Naive thymus-derived CD4-positive, alpha-beta T cell (primary cell): ENCODE measurements around the gene TMEM18. TPM values are rescaled to one million over a fixed set of nuclear protein-coding genes. Genes with fewer than 3 reads are reported as not detected.
A peak's percentile ranks its signal among the peaks of the same experiment; 100 is the strongest.

Source experiments
- ATAC-seq: fragments of 150-1000 bp; cut with Tn5 transposase; 2 replicates; pipeline ENCODE4 v1.10.0; 2021; ENCODE audit warnings: mild to moderate bottlenecking, moderate library complexity
- CTCF ChIA-PET: fragments of 350-600 bp; sonication (Branson Sonifier 250); formaldehyde crosslinking; loops from one replicate; lab custom pipeline; 2021; ENCODE audit warnings: antibody characterized with exemption; lab: Charles Lee
- POLR2A ChIA-PET: fragments of 350-600 bp; sonication (Branson Sonifier 250); formaldehyde crosslinking; loops from one replicate; lab custom pipeline; 2021; ENCODE audit warnings: antibody characterized with exemption, inconsistent platforms; lab: Charles Lee
- DNase-seq, 9 donors: peaks; one replicate each; pipeline versions ENCODE4 v3.0.0 to v3.0.0-alpha.2; 2020 to 2022; ENCODE audit warnings: mixed read lengths in 1 of 9
- H3K27ac ChIP-seq: one replicate; pipeline ENCODE4 v1.7.0; 2013; ENCODE audit warnings: mild to moderate bottlenecking, low read depth, low read length, moderate library complexity
- H3K27me3 ChIP-seq, 2 donors: one replicate each; pipeline ENCODE4 v1.7.0; 2013; ENCODE audit warnings: low read length in 2 of 2, mild to moderate bottlenecking in 2 of 2, moderate library complexity in 2 of 2; ENCODE audit not compliant: control insufficient read depth in 2 of 2, insufficient read depth in 2 of 2
- H3K36me3 ChIP-seq, 3 experiments: 1 replicate in 2 of 3; 2 replicates in 1 of 3; pipeline ENCODE4 v1.7.0; 2013; ENCODE audit warnings: low read length in 3 of 3, mild to moderate bottlenecking in 3 of 3, moderate library complexity in 1 of 3; ENCODE audit not compliant: insufficient read depth in 3 of 3, control insufficient read depth in 2 of 3
- H3K4me1 ChIP-seq, 2 donors: one replicate each; pipeline ENCODE4 v1.7.0; 2013; ENCODE audit warnings: low read length in 2 of 2, mild to moderate bottlenecking in 2 of 2, moderate library complexity in 1 of 2; ENCODE audit not compliant: control insufficient read depth in 2 of 2, insufficient read depth in 2 of 2
- H3K4me3 ChIP-seq: 2 replicates; pipeline ENCODE4 v1.7.0; 2013; ENCODE audit warnings: mild to moderate bottlenecking, low read length
- H3K9me3 ChIP-seq, 3 experiments: 1 replicate in 2 of 3; 2 replicates in 1 of 3; pipeline ENCODE4 v1.7.0; 2013; ENCODE audit warnings: low read length in 3 of 3; ENCODE audit not compliant: control insufficient read depth in 2 of 3
- H3K27ac Mint-ChIP-seq, 9 donors: one replicate each; pipeline ENCODE4 v1.8.0; 2020 to 2022; ENCODE audit warnings: mixed read lengths in 9 of 9, mild to moderate bottlenecking in 8 of 9, moderate library complexity in 5 of 9, inconsistent platforms in 2 of 9
- H3K27me3 Mint-ChIP-seq, 5 donors: one replicate each; pipeline ENCODE4 v1.8.0; 2021 to 2022; ENCODE audit warnings: mixed read lengths in 5 of 5, mild to moderate bottlenecking in 1 of 5
- H3K36me3 Mint-ChIP-seq, 5 donors: one replicate each; pipeline ENCODE4 v1.8.0; 2020 to 2022; ENCODE audit warnings: mixed read lengths in 5 of 5, mild to moderate bottlenecking in 3 of 5, inconsistent platforms in 1 of 5
- H3K4me1 Mint-ChIP-seq, 7 donors: one replicate each; pipeline ENCODE4 v1.8.0; 2020 to 2022; ENCODE audit warnings: mixed read lengths in 7 of 7, mild to moderate bottlenecking in 3 of 7, inconsistent platforms in 1 of 7
- H3K4me3 Mint-ChIP-seq, 10 donors: one replicate each; pipeline ENCODE4 v1.8.0; 2020 to 2022; ENCODE audit warnings: mild to moderate bottlenecking in 10 of 10, mixed read lengths in 10 of 10, moderate library complexity in 6 of 10, inconsistent platforms in 2 of 10
- H3K9me3 Mint-ChIP-seq, 11 donors: one replicate each; pipeline ENCODE4 v1.8.0; 2020 to 2022; ENCODE audit warnings: mixed read lengths in 11 of 11, mild to moderate bottlenecking in 4 of 11, inconsistent platforms in 1 of 11, moderate library complexity in 1 of 11
- intact Hi-C, 2 donors: fragments of 100-400 bp; cut with micrococcal nuclease; formaldehyde crosslinking; loops; one replicate each; pipeline ENCODE4 v1.15.1; 2023
- polyA plus RNA-seq, 2 donors: library from polyadenylated mRNA; unstranded; fragments of 300-500 nt; fragmentation: Illumina TruSeq; gene quantifications; one replicate each; pipeline ENCODE4 v1.2.3, GENCODE V29; 2021
- total RNA-seq, 6 experiments: library from RNA in 5 of 6; stranded (reverse) in 5 of 6; gene quantifications; 1 replicate in 5 of 6; 2 replicates in 1 of 6; pipeline ENCODE4 v1.2.3 and lab custom pipeline; 2021 to 2026

Gene TMEM18
- total and polyA plus RNA-seq, 7 experiments from 2014 or later, result 23.3 to 39.8 (median 29.4) TPM

DNA sequence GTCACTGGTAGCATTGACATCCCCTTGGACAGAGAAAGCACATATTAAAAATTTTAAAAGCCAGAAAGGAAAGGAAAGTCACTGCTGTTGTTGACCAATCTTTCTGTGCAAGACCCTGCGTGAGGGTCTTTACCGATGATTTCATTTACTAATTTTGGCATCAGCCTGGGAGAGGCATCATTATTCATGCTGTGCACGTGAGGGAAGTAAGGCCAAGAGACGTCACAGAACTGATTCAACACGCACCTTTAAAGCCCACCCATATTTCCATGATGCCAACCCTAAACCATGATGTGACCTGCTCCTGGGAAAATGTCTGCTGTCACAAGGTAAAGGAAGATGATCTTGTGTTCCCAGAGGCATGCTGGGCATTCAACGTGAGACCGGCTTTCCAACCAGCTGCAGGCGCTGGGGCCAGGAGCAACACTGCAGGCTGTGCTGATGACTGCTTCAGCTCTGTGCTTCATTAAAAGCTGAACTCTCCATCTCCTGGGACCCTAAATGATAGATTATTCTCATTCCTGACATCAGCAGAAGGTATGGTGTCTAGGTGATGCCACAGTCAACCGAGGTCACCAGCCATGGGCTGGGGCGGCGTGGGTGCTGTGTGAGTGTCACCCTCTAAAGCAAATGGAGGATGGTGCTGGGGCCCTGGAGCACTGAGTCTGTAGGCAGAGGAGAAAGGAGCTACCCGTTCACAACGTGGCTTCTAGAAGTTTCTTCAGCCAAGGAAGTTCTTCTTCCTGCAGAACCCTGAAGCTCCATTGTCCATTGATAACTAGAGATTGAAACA lies 53.9 kb downstream of the TMEM18 start:
- Histone ChIP-seq H3K4me3 (no peak overlapping the region), H3K27me3 (no peaks in the 10 kb centered on the region), H3K36me3 (no peaks in the 10 kb centered on the region), H3K27ac (no peak overlapping the region), H3K9me3 (no peaks in the 10 kb centered on the region), H3K4me1 (no peaks in the 10 kb centered on the region)
- ATAC-seq (no peak), DNase-seq (peak in 1 of 9 donors; percentile 3)
- peaks cover 0 to 17% (median 3%) of the 10 kb centered on the region in 5 donors for H3K27me3 Mint-ChIP-seq
- CTCF ChIA-PET, result interaction anchor here (0.7 to 1.5 kb wide), 3 partner anchors 12 to 1939 kb away, joined by 3 to 4 read pairs (median 3); no protein-coding TSS in a partner anchor
- no peaks in the 10 kb centered on the region for H3K4me1 Mint-ChIP-seq
- intact Hi-C loops, result no loop called here
- no peak overlapping the region for H3K4me3 Mint-ChIP-seq
- H3K36me3 Mint-ChIP-seq, result no peaks in the 10 kb centered on the region
- POLR2A ChIA-PET, result interaction anchor here (0.5 kb wide), 1 partner anchor 11 kb away, joined by 3 read pairs; no protein-coding TSS in a partner anchor
- H3K9me3 Mint-ChIP-seq, result peaks cover 0 to 6% (median 0%) of the 10 kb centered on the region in 11 donors
- H3K27ac Mint-ChIP-seq, result no peak overlapping the region

DNA sequence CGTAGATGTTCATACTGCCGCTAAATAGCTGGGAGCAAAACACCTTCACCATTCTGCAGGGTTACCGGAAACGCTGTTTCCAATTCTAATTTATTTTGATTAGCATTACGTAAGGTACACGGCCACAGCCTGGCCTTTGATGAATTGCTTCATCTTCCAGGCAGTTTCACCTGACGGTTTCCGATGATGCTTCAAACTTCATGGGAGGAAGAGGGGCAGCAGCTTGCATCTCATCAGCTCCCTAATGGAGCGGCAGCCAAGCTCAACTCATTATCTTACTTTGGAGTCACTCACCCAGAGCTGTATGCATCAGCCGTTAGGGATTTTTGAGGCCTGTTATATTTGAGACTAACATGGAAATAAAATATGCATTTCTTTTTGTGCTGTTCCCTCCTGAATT lies 54.8 kb downstream of the TMEM18 start:
- Mint-ChIP-seq H3K27ac (no peak overlapping the region), H3K4me1 (no peaks in the 10 kb centered on the region), H3K9me3 (peaks cover 0 to 15% (median 10%) of the 10 kb centered on the region in 11 donors), H3K27me3 (peaks cover 0 to 8% (median 0%) of the 10 kb centered on the region in 5 donors), H3K4me3 (no peak overlapping the region), H3K36me3 (peaks cover 0 to 5% (median 0%) of the 10 kb centered on the region in 5 donors)
- H3K27me3 ChIP-seq, result no peaks in the 10 kb centered on the region
- DNase-seq, result peak in 1 of 9 donors; percentile 2
- no peak overlapping the region for H3K4me3 ChIP-seq
- no peak for ATAC-seq
- ChIA-PET POLR2A (no interaction called here), CTCF (interaction anchor here (1.3 kb wide), 1 partner anchor 14 kb away, joined by 3 read pairs; no protein-coding TSS in a partner anchor)
- H3K4me1 ChIP-seq, result no peaks in the 10 kb centered on the region
- H3K9me3 ChIP-seq, result no peaks in the 10 kb centered on the region
- H3K36me3 ChIP-seq, result no peaks in the 10 kb centered on the region
- H3K27ac ChIP-seq, result no peak overlapping the region
- intact Hi-C loops, result loop anchor here in 1 of 2 donors (1.0 kb wide), 1 partner anchor 24 kb away; no protein-coding TSS in a partner anchor

DNA sequence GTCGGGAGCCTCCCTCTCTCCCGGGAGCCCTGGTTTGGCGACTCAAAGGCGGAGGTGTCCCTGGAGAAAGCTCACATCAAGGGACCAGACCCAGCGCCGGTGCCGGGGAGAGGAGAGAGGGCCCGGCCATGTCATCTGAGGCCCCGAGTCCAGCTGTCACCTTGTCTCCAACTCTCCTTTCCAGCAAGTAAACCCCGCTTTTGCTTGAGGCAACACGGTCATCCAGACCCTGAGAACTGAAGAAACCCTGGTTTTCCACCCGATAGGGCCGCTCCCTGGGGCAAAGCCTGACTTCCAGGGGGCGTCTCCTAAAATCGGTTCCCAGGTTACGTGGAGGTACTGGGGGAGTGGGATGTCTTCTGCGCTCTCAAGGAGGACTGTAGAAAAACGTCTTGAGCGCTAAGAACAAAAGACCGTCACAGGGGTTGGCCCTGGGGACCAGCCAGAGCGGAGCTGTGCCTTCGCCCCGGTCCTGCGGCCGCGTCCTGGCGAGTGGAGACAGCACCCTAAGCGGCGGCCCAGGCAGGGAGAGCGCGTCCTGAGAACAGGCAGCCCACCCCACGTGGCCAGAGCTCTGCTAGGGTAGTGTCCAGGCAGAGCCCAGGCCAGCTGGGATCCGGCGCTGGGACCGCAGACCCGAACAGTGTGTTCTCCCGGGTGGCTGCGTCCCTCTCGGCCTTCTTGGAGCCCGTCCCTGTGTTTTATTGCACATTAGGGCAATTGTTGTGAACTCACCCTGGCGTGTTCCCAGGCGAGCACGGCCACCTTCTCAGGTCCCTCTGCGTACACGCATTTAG lies 55.7 kb downstream of the TMEM18 start:
- Mint-ChIP-seq H3K9me3 (peaks cover 0 to 17% (median 10%) of the 10 kb centered on the region in 11 donors), H3K36me3 (peaks cover 0 to 6% (median 0%) of the 10 kb centered on the region in 5 donors), H3K27ac (no peak overlapping the region), H3K4me3 (no peak overlapping the region), H3K4me1 (no peaks in the 10 kb centered on the region), H3K27me3 (peaks cover 0 to 4% (median 0%) of the 10 kb centered on the region in 5 donors)
- ATAC-seq (no peak), DNase-seq (peak in 1 of 9 donors; percentile 13)
- Histone ChIP-seq H3K27ac (no peak overlapping the region), H3K36me3 (no peaks in the 10 kb centered on the region), H3K9me3 (no peaks in the 10 kb centered on the region), H3K4me3 (no peak overlapping the region), H3K27me3 (no peaks in the 10 kb centered on the region), H3K4me1 (no peaks in the 10 kb centered on the region)
- CTCF ChIA-PET, result interaction anchor here (1.3 kb wide), 1 partner anchor 15 kb away, joined by 3 read pairs; no protein-coding TSS in a partner anchor
- intact Hi-C loops, result loop anchor here in 1 of 2 donors (1.0 kb wide), 1 partner anchor 25 kb away; no protein-coding TSS in a partner anchor
- POLR2A ChIA-PET, result no interaction called here

DNA sequence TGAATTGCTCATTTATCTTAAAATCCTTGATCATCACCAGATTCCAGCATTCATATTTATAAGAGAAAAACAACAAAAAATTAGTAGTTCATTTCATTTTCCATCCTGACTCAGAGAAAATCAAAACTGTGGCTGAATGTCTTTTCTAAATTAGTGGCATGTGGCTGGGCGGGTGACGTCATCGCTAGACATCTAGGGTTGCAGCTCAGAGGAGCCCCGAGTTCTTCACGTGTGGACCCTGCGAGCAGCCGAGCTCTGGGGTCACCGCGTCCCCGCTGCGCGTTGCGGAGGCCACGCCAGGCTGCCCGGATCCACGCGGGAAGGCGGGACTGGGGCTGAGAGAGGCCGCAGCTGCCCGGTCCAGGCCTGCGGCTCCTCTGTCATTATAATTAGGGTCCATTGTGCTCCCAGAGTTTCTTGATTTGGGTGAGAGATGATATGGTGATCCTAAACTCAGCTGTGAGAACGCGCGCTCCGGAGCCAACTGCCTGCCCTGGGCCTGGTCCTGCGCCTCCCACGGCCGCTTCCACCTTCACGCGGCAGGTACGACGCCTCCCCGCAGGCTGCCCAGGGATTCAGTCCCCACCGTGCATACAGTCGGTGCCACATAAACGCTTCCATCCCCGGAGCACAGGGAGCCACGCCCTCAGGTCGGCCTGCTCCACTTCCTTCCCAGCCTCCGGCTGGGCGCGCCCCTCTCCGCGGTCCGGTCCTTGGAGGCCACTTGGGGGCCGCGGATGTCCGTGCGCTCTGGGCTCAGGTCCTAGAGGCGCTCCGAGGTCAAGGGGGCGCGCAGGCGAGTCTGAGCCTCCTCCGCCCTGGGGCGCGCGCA lies 56.5 kb downstream of the TMEM18 start:
- Histone ChIP-seq H3K4me3 (no peak overlapping the region), H3K36me3 (no peaks in the 10 kb centered on the region), H3K9me3 (no peaks in the 10 kb centered on the region), H3K27me3 (no peaks in the 10 kb centered on the region), H3K4me1 (no peaks in the 10 kb centered on the region), H3K27ac (no peak overlapping the region)
- Mint-ChIP-seq H3K27me3 (peaks cover 0 to 4% (median 0%) of the 10 kb centered on the region in 5 donors), H3K27ac (no peak overlapping the region), H3K9me3 (peaks cover 0 to 17% (median 10%) of the 10 kb centered on the region in 11 donors), H3K4me3 (no peak overlapping the region), H3K4me1 (no peaks in the 10 kb centered on the region), H3K36me3 (peaks cover 0 to 6% (median 0%) of the 10 kb centered on the region in 5 donors)
- intact Hi-C loops, result no loop called here
- ATAC-seq (peak; percentile 16), DNase-seq (peak in 1 of 9 donors; percentile 13)
- ChIA-PET POLR2A (no interaction called here), CTCF (no interaction called here)

DNA sequence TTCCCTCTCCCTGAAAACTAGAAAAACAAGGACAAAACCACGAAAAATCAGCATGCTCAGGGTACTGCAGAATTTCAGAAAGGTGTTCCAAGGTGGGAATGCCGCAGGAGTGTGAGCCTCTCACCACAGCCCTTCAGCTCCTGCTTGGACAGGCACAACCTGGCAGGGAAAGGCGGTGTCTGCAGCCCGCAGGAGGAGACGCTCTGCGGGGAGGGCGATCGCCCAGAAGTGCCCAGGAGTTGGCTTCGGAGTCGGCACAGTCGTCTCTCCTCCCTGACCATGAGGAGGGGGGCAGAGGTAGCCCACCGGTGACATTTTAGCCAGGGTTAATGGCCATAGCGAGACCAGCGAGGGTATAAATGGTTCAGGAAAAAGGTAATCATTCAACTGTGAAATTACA lies 57.2 kb downstream of the TMEM18 start:
- intact Hi-C loops, result no loop called here
- Mint-ChIP-seq H3K36me3 (peaks cover 0 to 6% (median 0%) of the 10 kb centered on the region in 5 donors), H3K4me1 (no peaks in the 10 kb centered on the region), H3K27ac (no peak overlapping the region), H3K9me3 (peaks cover 0 to 17% (median 10%) of the 10 kb centered on the region in 11 donors), H3K4me3 (no peak overlapping the region), H3K27me3 (peaks cover 0 to 4% (median 0%) of the 10 kb centered on the region in 5 donors)
- peak in 1 of 9 donors; percentile 1 for DNase-seq
- H3K27ac ChIP-seq, result no peak overlapping the region
- POLR2A ChIA-PET, result no interaction called here
- no peak overlapping the region for H3K4me3 ChIP-seq
- H3K4me1 ChIP-seq, result no peaks in the 10 kb centered on the region
- ATAC-seq, result no peak
- H3K36me3 ChIP-seq, result no peaks in the 10 kb centered on the region
- no peaks in the 10 kb centered on the region for H3K9me3 ChIP-seq
- CTCF ChIA-PET, result no interaction called here
- H3K27me3 ChIP-seq, result no peaks in the 10 kb centered on the region
